GM18499 (cell line): Measurements from ENCODE around the gene OAS2.

ENCODE experiments used
- ATAC-seq: cut with Tn5 transposase; IDR thresholded peaks from one replicate; pipeline ENCODE4 v1.9.1; 2021; ENCODE audit warnings: moderate number of reproducible peaks; ENCODE audit not compliant: insufficient read depth, unreplicated experiment

OAS2 gene

GRCh38 chr12:112978163-112979040 lies at the start of gene OAS2:
Gene OAS2, plus strand, starts transcription at chr12:112978519. Its CDS starts 90 bp downstream, at chr12:112978609.
- peak; percentile 75 for ATAC-seq

GRCh38 chr12:112928978-112929377 lies 49.3 kb upstream of the OAS2 start:
- no peak for ATAC-seq

GRCh38 chr12:112929715-112930114 lies 48.6 kb upstream of the OAS2 start:
- no peak for ATAC-seq

GRCh38 chr12:112930350-112930749 lies 48.0 kb upstream of the OAS2 start:
- ATAC-seq = no peak

- ATAC-seq = no peak
Observed at GRCh38 chr12:112932485-112933128, 45.7 kb upstream of the OAS2 start.

GRCh38 chr12:112933129-112933505 lies 45.2 kb upstream of the OAS2 start:
- ATAC-seq = no peak

GRCh38 chr12:112936264-112936663 lies 42.1 kb upstream of the OAS2 start:
- no peak for ATAC-seq

GRCh38 chr12:112936927-112937326 lies 41.4 kb upstream of the OAS2 start:
- ATAC-seq = no peak

- ATAC-seq = no peak
Observed at GRCh38 chr12:112937741-112938719, 40.3 kb upstream of the OAS2 start, which contains the start of gene OAS3. Gene OAS3, plus strand, starts transcription at chr12:112938474. Its CDS starts 57 bp downstream, at chr12:112938531.

GRCh38 chr12:112938751-112939150 lies 39.6 kb upstream of the OAS2 start:
- no peak for ATAC-seq

- no peak for ATAC-seq
Observed at GRCh38 chr12:112939761-112940381, 38.4 kb upstream of the OAS2 start.

- no peak for ATAC-seq
Observed at GRCh38 chr12:112941528-112942335, 36.6 kb upstream of the OAS2 start.

GRCh38 chr12:112942572-112942971 lies 35.7 kb upstream of the OAS2 start:
- no peak for ATAC-seq

GRCh38 chr12:112944024-112944690 lies 34.2 kb upstream of the OAS2 start:
- no peak for ATAC-seq

- no peak for ATAC-seq
Observed at GRCh38 chr12:112945515-112945914, 32.8 kb upstream of the OAS2 start.

GRCh38 chr12:112946236-112947000 lies 31.9 kb upstream of the OAS2 start:
- no peak for ATAC-seq

GRCh38 chr12:112947314-112947713 lies 31.0 kb upstream of the OAS2 start:
- ATAC-seq = no peak

GRCh38 chr12:112947761-112948160 lies 30.6 kb upstream of the OAS2 start:
- ATAC-seq = no peak
